CD4-positive, alpha-beta T cell (primary cell): ENCODE results near the gene GJD2. TPM values are rescaled to one million over a fixed set of nuclear protein-coding genes. Genes with fewer than 3 reads are reported as not detected.

Source experiments
- ATAC-seq: fragments of 200-7000 bp; cut with Tn5 transposase; one replicate; pipeline ENCODE4 v1.10.0; 2022; ENCODE audit warnings: mild to moderate bottlenecking; ENCODE audit not compliant: poor library complexity
- CTCF ChIA-PET: fragments of 350-600 bp; sonication (Branson Sonifier 250); formaldehyde crosslinking; loops from one replicate; lab custom pipeline; 2021; ENCODE audit warnings: antibody characterized with exemption, inconsistent platforms; lab: Charles Lee
- POLR2A ChIA-PET: fragments of 350-600 bp; sonication (Branson Sonifier 250); formaldehyde crosslinking; loops from one replicate; lab custom pipeline; 2021; ENCODE audit warnings: antibody characterized with exemption, inconsistent platforms; lab: Charles Lee
- DNase-seq, 14 experiments: peaks; one replicate each; pipeline ENCODE4 v3.0.0-alpha.2; 2013 to 2020; ENCODE audit warnings: mixed read lengths in 2 of 14
- H3K27ac ChIP-seq, 2 donors: one replicate each; pipeline versions ENCODE4 v1.5.1 to v1.7.0; 2013; ENCODE audit warnings: low read length in 2 of 2, low read depth in 1 of 2, mild to moderate bottlenecking in 1 of 2
- H3K27me3 ChIP-seq, 2 experiments: 1 replicate in 1 of 2; 2 replicates in 1 of 2; pipeline versions ENCODE4 v1.6.1 to v1.7.0; 2013; ENCODE audit warnings: low read length in 2 of 2, control low read depth in 1 of 2, mild to moderate bottlenecking in 1 of 2, moderate library complexity in 1 of 2; ENCODE audit not compliant: insufficient read depth in 2 of 2, control insufficient read depth in 1 of 2
- H3K36me3 ChIP-seq: one replicate; pipeline ENCODE4 v1.6.1; 2013; ENCODE audit warnings: low read length, control low read depth; ENCODE audit not compliant: insufficient read depth
- H3K4me1 ChIP-seq: one replicate; pipeline ENCODE4 v1.6.1; 2013; ENCODE audit warnings: low read length, control low read depth; ENCODE audit not compliant: insufficient read depth
- H3K4me3 ChIP-seq: one replicate; pipeline ENCODE4 v1.5.1; 2013; ENCODE audit warnings: mild to moderate bottlenecking, low read length, moderate library complexity
- H3K9me3 ChIP-seq, 2 experiments: 1 replicate in 1 of 2; 2 replicates in 1 of 2; pipeline versions ENCODE4 v1.6.1 to v1.7.0; 2013; ENCODE audit warnings: low read length in 2 of 2, mild to moderate bottlenecking in 2 of 2, control low read depth in 1 of 2, moderate library complexity in 1 of 2; ENCODE audit not compliant: control insufficient read depth in 1 of 2, insufficient read depth in 1 of 2
- H3K27ac Mint-ChIP-seq: one replicate; pipeline ENCODE4 v1.8.0; 2020; ENCODE audit warnings: mixed read lengths
- H3K27me3 Mint-ChIP-seq: one replicate; pipeline ENCODE4 v1.8.0; 2021; ENCODE audit warnings: mixed read lengths
- H3K36me3 Mint-ChIP-seq: one replicate; pipeline ENCODE4 v1.8.0; 2021; ENCODE audit warnings: low read depth, mixed read lengths
- H3K4me1 Mint-ChIP-seq: one replicate; pipeline ENCODE4 v1.8.0; 2021; ENCODE audit warnings: low read depth, mixed read lengths
- H3K4me3 Mint-ChIP-seq: one replicate; pipeline ENCODE4 v1.8.0; 2020; ENCODE audit warnings: mild to moderate bottlenecking, mixed read lengths
- H3K9me3 Mint-ChIP-seq: one replicate; pipeline ENCODE4 v1.8.0; 2020; ENCODE audit warnings: mixed read lengths
- CTCF ChIP-seq: fragments of 200-600 bp; IDR thresholded peaks from one replicate; pipeline ENCODE4 v1.8.0; 2022; ENCODE audit warnings: antibody characterized with exemption, mild to moderate bottlenecking
- intact Hi-C, 2 experiments: fragments of 100-400 bp; cut with DNase I in 1 of 2; cut with micrococcal nuclease in 1 of 2; formaldehyde crosslinking; loops; one replicate each; pipeline versions ENCODE4 v1.15.1 to v1.9.0; 2023 to 2025; cut with DNase I, micrococcal nuclease
- total RNA-seq, 174 experiments: library from RNA in 2 of 174; stranded (reverse) in 2 of 174; gene quantifications; one replicate each; pipeline ENCODE4 v1.2.3 and lab custom pipeline; 2021 to 2026

Gene GJD2
- total RNA-seq, 2 experiments from 2014 or later = not detected

- Histone ChIP-seq H3K27ac (no peak overlapping the region), H3K27me3 (peaks cover 36 to 55% of the 10 kb centered on the region in 2 experiments), H3K9me3 (peaks cover 0 to 7% of the 10 kb centered on the region in 2 experiments), H3K4me1 (no peaks in the 10 kb centered on the region), H3K4me3 (no peak overlapping the region), H3K36me3 (no peaks in the 10 kb centered on the region)
- Mint-ChIP-seq H3K27me3 (peaks cover 87% of the 10 kb centered on the region), H3K27ac (no peak overlapping the region), H3K9me3 (no peaks in the 10 kb centered on the region), H3K4me3 (no peak overlapping the region), H3K4me1 (no peaks in the 10 kb centered on the region), H3K36me3 (no peaks in the 10 kb centered on the region)
- DNase-seq = no peak
- POLR2A ChIA-PET = no interaction called here
- TF ChIP-seq CTCF = no peak
- CTCF ChIA-PET = no interaction called here
- intact Hi-C loops = no loop called here
- no peak for ATAC-seq
Measured at GRCh38 chr15:34754171-34754601, 612 bp downstream of the GJD2 start.

- Mint-ChIP-seq H3K36me3 (no peaks in the 10 kb centered on the region), H3K4me3 (no peak overlapping the region), H3K9me3 (no peaks in the 10 kb centered on the region), H3K27ac (no peak overlapping the region), H3K27me3 (peaks cover 86% of the 10 kb centered on the region), H3K4me1 (no peaks in the 10 kb centered on the region)
- no peak overlapping the region for H3K27ac ChIP-seq
- peaks cover 0 to 7% of the 10 kb centered on the region in 2 experiments for H3K9me3 ChIP-seq
- no peaks in the 10 kb centered on the region for H3K4me1 ChIP-seq
- H3K4me3 ChIP-seq = no peak overlapping the region
- H3K27me3 ChIP-seq = peaks cover 36 to 55% of the 10 kb centered on the region in 2 experiments
- no peak for TF ChIP-seq CTCF
- CTCF ChIA-PET = no interaction called here
- intact Hi-C loops = no loop called here
- DNase-seq = no peak
- no peaks in the 10 kb centered on the region for H3K36me3 ChIP-seq
- ATAC-seq = no peak
- POLR2A ChIA-PET = no interaction called here
Measured at GRCh38 chr15:34753236-34753894, 1.4 kb downstream of the GJD2 start.

GRCh38 chr15:34749691-34750090, 5.1 kb downstream of the GJD2 start:
- intact Hi-C loops = no loop called here
- Mint-ChIP-seq H3K27me3 (peaks cover 83% of the 10 kb centered on the region), H3K4me1 (no peaks in the 10 kb centered on the region), H3K27ac (no peak overlapping the region), H3K36me3 (no peaks in the 10 kb centered on the region), H3K4me3 (no peak overlapping the region), H3K9me3 (no peaks in the 10 kb centered on the region)
- ATAC-seq (no peak), DNase-seq (no peak)
- ChIA-PET POLR2A (no interaction called here), CTCF (no interaction called here)
- Histone ChIP-seq H3K4me1 (no peaks in the 10 kb centered on the region), H3K27ac (no peak overlapping the region), H3K4me3 (no peak overlapping the region), H3K9me3 (peaks cover 0 to 7% of the 10 kb centered on the region in 2 experiments), H3K36me3 (no peaks in the 10 kb centered on the region), H3K27me3 (peaks cover 20 to 24% of the 10 kb centered on the region in 2 experiments)
- no peak for TF ChIP-seq CTCF
